Panc1 (cell line): ENCODE data around the gene HOXD3. TPM values are rescaled to one million over a fixed set of nuclear protein-coding genes. Genes with fewer than 3 reads are reported as not detected.

Experiments used
- ATAC-seq: fragments of 200-7000 bp; cut with Tn5 transposase; 2 replicates; pipeline ENCODE4 v1.9.1; 2020; ENCODE audit warnings: mild to moderate bottlenecking, moderate library complexity
- BruUV-seq: library from RNA; stranded (reverse); fragments of 400-500 nt; replicated peaks from 2 replicates; lab custom pipeline; 2021; lab: Mats Ljungman, UMichigan
- CTCF ChIA-PET: fragments of 300-600 bp; sonication (Branson Sonifier 250); formaldehyde crosslinking; loops from one replicate; lab custom pipeline; 2022; ENCODE audit warnings: antibody characterized with exemption; lab: Charles Lee
- POLR2A ChIA-PET: fragments of 300-600 bp; sonication (Branson Sonifier 250); formaldehyde crosslinking; loops from one replicate; lab custom pipeline; 2022; ENCODE audit warnings: antibody characterized with exemption; lab: Charles Lee
- DNase-seq: peaks from one replicate; pipeline ENCODE4 v3.0.0-alpha.2; 2010; ENCODE audit warnings: low read depth, low spot score
- H3K27ac ChIP-seq: 2 replicates; pipeline ENCODE4 v1.5.1; 2011; ENCODE audit warnings: mild to moderate bottlenecking, low read length, inconsistent platforms
- H3K27me3 ChIP-seq: fragments of 200-500 bp; sonication (Bioruptor generic); 2 replicates; pipeline ENCODE4 v1.6.0; 2014; ENCODE audit warnings: low read length, inconsistent platforms; ENCODE audit not compliant: control insufficient read depth, insufficient read depth
- H3K36me3 ChIP-seq: fragments of 200-500 bp; sonication (Bioruptor generic); 2 replicates; pipeline ENCODE4 v1.5.1; 2014; ENCODE audit warnings: inconsistent platforms, mild to moderate bottlenecking, low read length, moderate library complexity; ENCODE audit not compliant: control insufficient read depth, insufficient read depth
- H3K4me1 ChIP-seq: 2 replicates; pipeline ENCODE4 v1.5.1; 2011; ENCODE audit warnings: inconsistent platforms, mild to moderate bottlenecking, low read length, moderate library complexity; ENCODE audit not compliant: control insufficient read depth, insufficient read depth
- H3K4me3 ChIP-seq, 2 experiments: 2 replicates each; pipeline ENCODE4 v1.5.1; 2011 to 2012; ENCODE audit warnings: low read depth in 2 of 2, low read length in 2 of 2, mild to moderate bottlenecking in 2 of 2, inconsistent platforms in 1 of 2, moderate library complexity in 1 of 2
- H3K9me3 ChIP-seq: fragments of 200-500 bp; sonication (Bioruptor generic); 2 replicates; pipeline ENCODE4 v1.5.1; 2014; ENCODE audit warnings: low read depth, mild to moderate bottlenecking, inconsistent platforms, low read length, moderate library complexity; ENCODE audit not compliant: control insufficient read depth, insufficient read depth
- POLR2AphosphoS5 ChIP-seq: IDR thresholded peaks from 2 replicates; pipeline ENCODE4 v1.6.1; 2012; ENCODE audit warnings: mild to moderate bottlenecking, low read depth, low read length, moderate library complexity
- SIN3A ChIP-seq: IDR thresholded peaks from 2 replicates; pipeline ENCODE4 v1.6.1; 2012; ENCODE audit warnings: low read depth, mild to moderate bottlenecking, low read length, moderate library complexity, borderline replicate concordance; ENCODE audit not compliant: insufficient read depth
- TCF7L2 ChIP-seq: IDR thresholded peaks from 2 replicates; pipeline ENCODE4 v1.6.1; 2011; ENCODE audit warnings: mild to moderate bottlenecking, low read depth, low read length, inconsistent platforms
- in situ Hi-C: cut with HindIII; loops from 2 replicates; pipeline ENCODE4 v1.10.0; 2016; ENCODE audit warnings: low sequenced_read_pairs, low pct_unique_long_range_greater_than_20kb
- intact Hi-C: fragments of 100-400 bp; cut with micrococcal nuclease; formaldehyde crosslinking; loops from one replicate; pipeline ENCODE4 v1.10.0; 2022; ENCODE audit not compliant: unreplicated experiment
- total RNA-seq: library from RNA; stranded (reverse); gene quantifications from one replicate; pipeline ENCODE4 v1.2.1, GENCODE V29; 2021; ENCODE audit not compliant: unreplicated experiment
- TF ChIP-seq, protein P1 (sequence below), 2 experiments: IDR thresholded peaks; 2 replicates each; pipeline ENCODE4 v1.6.1; 2011 to 2012; ENCODE audit warnings: low read depth in 2 of 2, control low read depth in 1 of 2, low read length in 1 of 2, mild to moderate bottlenecking in 1 of 2, moderate library complexity in 1 of 2; ENCODE audit not compliant: insufficient read depth in 1 of 2
- TF ChIP-seq, protein P2 (sequence below): fragments of 450-650 bp; IDR thresholded peaks from 2 replicates; pipeline ENCODE4 v1.5.1; 2017; ENCODE audit warnings: mild to moderate bottlenecking

HOXD3 gene
- total RNA-seq, 1 experiment from 2014 or later = 1.8 TPM

DNA sequence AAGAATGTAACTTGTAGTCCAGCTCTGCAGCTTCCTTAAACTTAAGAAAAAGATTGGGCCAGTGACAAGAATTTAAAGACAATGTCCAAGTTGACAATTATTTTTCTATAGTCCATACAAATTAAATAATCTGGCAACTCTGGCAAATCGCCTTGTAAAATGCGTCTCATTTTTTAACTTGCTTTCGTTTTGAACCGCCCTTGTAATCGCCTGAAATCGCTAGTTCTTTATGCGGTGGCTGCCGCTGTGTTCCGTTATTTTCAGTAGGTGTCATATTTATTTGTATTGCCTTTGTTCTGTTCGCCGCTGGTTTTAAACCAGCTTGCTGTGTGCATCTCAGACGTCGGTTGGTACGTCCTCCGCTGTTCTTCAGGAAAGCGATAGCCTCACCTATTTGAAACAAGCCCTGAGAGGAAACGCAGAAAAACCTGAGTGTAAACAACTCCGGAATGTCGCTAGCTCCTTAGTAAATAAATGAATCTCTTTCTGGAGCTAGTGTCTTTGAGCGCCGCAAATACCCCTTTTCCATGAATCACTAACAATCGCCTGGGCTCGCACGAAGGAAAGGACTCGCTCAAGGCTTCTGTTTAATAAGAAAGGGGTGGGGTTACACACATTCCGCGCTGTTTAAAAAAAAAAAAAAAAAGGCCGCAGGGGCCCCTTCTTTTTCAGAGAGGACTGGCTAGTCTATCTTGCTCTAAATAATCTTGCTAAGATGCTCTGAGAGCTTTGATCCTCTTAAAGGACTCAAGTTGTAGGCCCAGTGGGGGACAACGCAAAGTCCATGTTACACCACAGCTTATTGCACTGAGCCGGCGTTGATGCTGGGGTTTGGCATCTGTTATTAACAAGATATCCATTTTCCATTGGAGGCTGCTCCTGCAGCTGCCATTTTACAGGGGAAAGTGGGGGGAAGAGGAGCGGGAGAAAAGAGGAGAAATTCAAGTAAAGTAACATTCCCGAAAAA, 24.6 kb upstream of the HOXD3 start:
- BruUV-seq = no TSS peak
- Histone ChIP-seq H3K9me3 (no peaks in the 10 kb centered on the region), H3K36me3 (no peaks in the 10 kb centered on the region), H3K27ac (peak overlapping the region; percentile 76), H3K4me1 (peaks cover 14% of the 10 kb centered on the region), H3K27me3 (no peaks in the 10 kb centered on the region), H3K4me3 (peak overlapping the region; percentile 35 to 47)
- in situ Hi-C loops (no loop called here), intact Hi-C loops (no loop called here)
- ATAC-seq = peak; percentile 47
- CTCF ChIA-PET = interaction anchor here (1.7 kb wide), 1 partner anchor 323 kb away, joined by 18 read pairs; no protein-coding TSS in a partner anchor
- POLR2A ChIA-PET = interaction anchor here (0.6 kb wide), 1 partner anchor 1127 kb away, joined by 4 read pairs; no protein-coding TSS in a partner anchor
- TF ChIP-seq, protein P1, sequence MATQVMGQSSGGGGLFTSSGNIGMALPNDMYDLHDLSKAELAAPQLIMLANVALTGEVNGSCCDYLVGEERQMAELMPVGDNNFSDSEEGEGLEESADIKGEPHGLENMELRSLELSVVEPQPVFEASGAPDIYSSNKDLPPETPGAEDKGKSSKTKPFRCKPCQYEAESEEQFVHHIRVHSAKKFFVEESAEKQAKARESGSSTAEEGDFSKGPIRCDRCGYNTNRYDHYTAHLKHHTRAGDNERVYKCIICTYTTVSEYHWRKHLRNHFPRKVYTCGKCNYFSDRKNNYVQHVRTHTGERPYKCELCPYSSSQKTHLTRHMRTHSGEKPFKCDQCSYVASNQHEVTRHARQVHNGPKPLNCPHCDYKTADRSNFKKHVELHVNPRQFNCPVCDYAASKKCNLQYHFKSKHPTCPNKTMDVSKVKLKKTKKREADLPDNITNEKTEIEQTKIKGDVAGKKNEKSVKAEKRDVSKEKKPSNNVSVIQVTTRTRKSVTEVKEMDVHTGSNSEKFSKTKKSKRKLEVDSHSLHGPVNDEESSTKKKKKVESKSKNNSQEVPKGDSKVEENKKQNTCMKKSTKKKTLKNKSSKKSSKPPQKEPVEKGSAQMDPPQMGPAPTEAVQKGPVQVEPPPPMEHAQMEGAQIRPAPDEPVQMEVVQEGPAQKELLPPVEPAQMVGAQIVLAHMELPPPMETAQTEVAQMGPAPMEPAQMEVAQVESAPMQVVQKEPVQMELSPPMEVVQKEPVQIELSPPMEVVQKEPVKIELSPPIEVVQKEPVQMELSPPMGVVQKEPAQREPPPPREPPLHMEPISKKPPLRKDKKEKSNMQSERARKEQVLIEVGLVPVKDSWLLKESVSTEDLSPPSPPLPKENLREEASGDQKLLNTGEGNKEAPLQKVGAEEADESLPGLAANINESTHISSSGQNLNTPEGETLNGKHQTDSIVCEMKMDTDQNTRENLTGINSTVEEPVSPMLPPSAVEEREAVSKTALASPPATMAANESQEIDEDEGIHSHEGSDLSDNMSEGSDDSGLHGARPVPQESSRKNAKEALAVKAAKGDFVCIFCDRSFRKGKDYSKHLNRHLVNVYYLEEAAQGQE (IDR thresholded peaks at IDR 0.05; ENCODE audit: insufficient read depth in 1 of 2, low read depth in 2 of 2, low read length in 1 of 2) = no peak
- TF ChIP-seq TCF7L2 = no peak
- no peak for TF ChIP-seq SIN3A
- TF ChIP-seq POLR2AphosphoS5 = no peak
- TF ChIP-seq, protein P2, sequence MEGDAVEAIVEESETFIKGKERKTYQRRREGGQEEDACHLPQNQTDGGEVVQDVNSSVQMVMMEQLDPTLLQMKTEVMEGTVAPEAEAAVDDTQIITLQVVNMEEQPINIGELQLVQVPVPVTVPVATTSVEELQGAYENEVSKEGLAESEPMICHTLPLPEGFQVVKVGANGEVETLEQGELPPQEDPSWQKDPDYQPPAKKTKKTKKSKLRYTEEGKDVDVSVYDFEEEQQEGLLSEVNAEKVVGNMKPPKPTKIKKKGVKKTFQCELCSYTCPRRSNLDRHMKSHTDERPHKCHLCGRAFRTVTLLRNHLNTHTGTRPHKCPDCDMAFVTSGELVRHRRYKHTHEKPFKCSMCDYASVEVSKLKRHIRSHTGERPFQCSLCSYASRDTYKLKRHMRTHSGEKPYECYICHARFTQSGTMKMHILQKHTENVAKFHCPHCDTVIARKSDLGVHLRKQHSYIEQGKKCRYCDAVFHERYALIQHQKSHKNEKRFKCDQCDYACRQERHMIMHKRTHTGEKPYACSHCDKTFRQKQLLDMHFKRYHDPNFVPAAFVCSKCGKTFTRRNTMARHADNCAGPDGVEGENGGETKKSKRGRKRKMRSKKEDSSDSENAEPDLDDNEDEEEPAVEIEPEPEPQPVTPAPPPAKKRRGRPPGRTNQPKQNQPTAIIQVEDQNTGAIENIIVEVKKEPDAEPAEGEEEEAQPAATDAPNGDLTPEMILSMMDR = no peak
- no peak for DNase-seq

DNA sequence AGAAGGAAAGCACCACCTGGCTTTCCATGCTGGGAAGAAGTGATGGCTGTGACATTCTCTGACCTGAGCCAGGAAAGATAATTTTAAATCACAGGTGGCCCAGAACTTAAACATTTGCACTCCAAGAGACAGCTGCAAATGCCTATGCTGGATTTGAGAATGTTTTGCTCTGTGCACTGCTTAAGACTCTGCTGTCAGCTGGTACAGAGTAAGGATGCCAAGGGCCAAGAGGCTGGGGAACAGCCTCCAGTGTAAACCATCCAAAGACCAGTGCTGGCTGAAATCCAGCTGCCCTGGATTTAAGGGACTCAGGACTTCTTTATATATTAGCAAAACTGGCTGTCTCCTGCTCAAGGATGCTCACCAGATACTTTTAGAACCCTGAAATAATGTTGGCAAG, 23.7 kb upstream of the HOXD3 start:
- no peaks in the 10 kb centered on the region for H3K27me3 ChIP-seq
- no peak overlapping the region for H3K4me3 ChIP-seq
- DNase-seq (no peak), ATAC-seq (no peak)
- no peaks in the 10 kb centered on the region for H3K36me3 ChIP-seq
- BruUV-seq = no TSS peak
- intact Hi-C loops (no loop called here), in situ Hi-C loops (no loop called here)
- ChIA-PET POLR2A (no interaction called here), CTCF (interaction anchor here (0.5 kb wide), 1 partner anchor 289 kb away, joined by 4 read pairs; no protein-coding TSS in a partner anchor)
- no peaks in the 10 kb centered on the region for H3K9me3 ChIP-seq
- TF ChIP-seq, protein P1 (IDR thresholded peaks at IDR 0.05; ENCODE audit: insufficient read depth in 1 of 2, low read depth in 2 of 2, low read length in 1 of 2) = no peak
- TF ChIP-seq SIN3A = no peak
- no peak for TF ChIP-seq POLR2AphosphoS5
- TF ChIP-seq, protein P2 = no peak
- TF ChIP-seq TCF7L2 = no peak
- peaks cover 14% of the 10 kb centered on the region for H3K4me1 ChIP-seq
- H3K27ac ChIP-seq = no peak overlapping the region
